B cell (primary cell): ENCODE measurements around the gene HOXA2. TPM values are rescaled to one million over a fixed set of nuclear protein-coding genes. Genes with fewer than 3 reads are reported as not detected.

Experiments used
- ATAC-seq: fragments of 200-7000 bp; cut with Tn5 transposase; one replicate; pipeline ENCODE4 v1.10.0; 2021; ENCODE audit warnings: low read depth, mild to moderate bottlenecking, moderate number of reproducible peaks, moderate library complexity
- CTCF ChIA-PET: fragments of 350-600 bp; sonication (Branson Sonifier 250); formaldehyde crosslinking; loops from one replicate; lab custom pipeline; 2021; ENCODE audit warnings: antibody characterized with exemption, inconsistent platforms; lab: Charles Lee
- POLR2A ChIA-PET: fragments of 350-600 bp; sonication (Branson Sonifier 250); formaldehyde crosslinking; loops from one replicate; lab custom pipeline; 2021; ENCODE audit warnings: antibody characterized with exemption; lab: Charles Lee
- DNase-seq: peaks from one replicate; pipeline ENCODE4 v3.0.0; 2013
- H2AFZ ChIP-seq: 2 replicates; pipeline ENCODE4 v1.6.1; 2012; ENCODE audit warnings: mild to moderate bottlenecking, low read depth, low read length; ENCODE audit not compliant: insufficient read depth, poor library complexity, severe bottlenecking
- H3K27ac ChIP-seq, 2 donors: 1 replicate in 1 of 2; 2 replicates in 1 of 2; pipeline ENCODE4 v1.5.1; 2012 to 2013; ENCODE audit warnings: low read length in 2 of 2, mild to moderate bottlenecking in 2 of 2, moderate library complexity in 1 of 2
- H3K27me3 ChIP-seq, 4 experiments: fragments of 200-600 bp in 1 of 4; sonication (generic) in 1 of 4; replicated peaks in 1 of 4; 1 replicate in 2 of 4; 2 replicates in 2 of 4; pipeline versions ENCODE4 v1.6.1 to v1.7.0; 2013 to 2016; ENCODE audit warnings: low read length in 3 of 4, mild to moderate bottlenecking in 2 of 4, mixed read lengths in 1 of 4, moderate library complexity in 1 of 4; ENCODE audit not compliant: insufficient read depth in 4 of 4, control insufficient read depth in 3 of 4; ENCODE audit errors: control extremely low read depth in 1 of 4
- H3K36me3 ChIP-seq, 2 experiments: replicated peaks in 1 of 2; 1 replicate in 1 of 2; 2 replicates in 1 of 2; pipeline versions ENCODE4 v1.6.1 to v1.7.1; 2013; ENCODE audit warnings: low read length in 1 of 2; ENCODE audit not compliant: insufficient read depth in 2 of 2, control insufficient read depth in 1 of 2; ENCODE audit errors: control extremely low read depth in 1 of 2, extremely low read depth in 1 of 2
- H3K4me1 ChIP-seq, 2 donors: fragments of 200-600 bp in 1 of 2; sonication (generic) in 1 of 2; 1 replicate in 1 of 2; 2 replicates in 1 of 2; pipeline versions ENCODE4 v1.5.1 to v1.6.1; 2013 to 2017; ENCODE audit warnings: low read length in 2 of 2; ENCODE audit not compliant: control insufficient read depth in 2 of 2, insufficient read depth in 2 of 2
- H3K4me2 ChIP-seq: replicated peaks from 2 replicates; pipeline ENCODE3; 2012; ENCODE audit warnings: mild to moderate bottlenecking, low read depth, low read length; ENCODE audit not compliant: poor library complexity, severe bottlenecking
- H3K4me3 ChIP-seq, 5 experiments: fragments of 200-600 bp in 1 of 5; sonication (generic) in 1 of 5; 1 replicate in 3 of 5; 2 replicates in 2 of 5; pipeline versions ENCODE4 v1.5.1 to v1.7.0; 2011 to 2016; ENCODE audit warnings: low read length in 4 of 5, mild to moderate bottlenecking in 4 of 5, low read depth in 2 of 5, control low read depth in 1 of 5, moderate library complexity in 1 of 5; ENCODE audit not compliant: insufficient read depth in 1 of 5; ENCODE audit errors: control extremely low read depth in 1 of 5, extremely low read depth in 1 of 5
- H3K79me2 ChIP-seq: fragments of 200-600 bp; sonication (generic); one replicate; pipeline ENCODE4 v1.6.0; 2016; ENCODE audit warnings: low read length; ENCODE audit not compliant: control insufficient read depth, insufficient read depth
- H3K9ac ChIP-seq: fragments of 200-600 bp; sonication (generic); 2 replicates; pipeline ENCODE4 v1.6.1; 2017; ENCODE audit warnings: mild to moderate bottlenecking, low read length, moderate library complexity
- H3K9me3 ChIP-seq, 3 donors: one replicate each; pipeline versions ENCODE4 v1.6.1 to v1.7.1; 2013; ENCODE audit warnings: low read length in 2 of 3; ENCODE audit not compliant: control insufficient read depth in 2 of 3, insufficient read depth in 1 of 3; ENCODE audit errors: control extremely low read depth in 1 of 3
- H4K20me1 ChIP-seq: 2 replicates; pipeline ENCODE4 v1.6.0; 2012; ENCODE audit warnings: mild to moderate bottlenecking, low read length; ENCODE audit not compliant: insufficient read depth, control insufficient read depth, poor library complexity, severe bottlenecking
- H3K27ac Mint-ChIP-seq: one replicate; pipeline ENCODE4 v1.8.0; 2021; ENCODE audit warnings: mixed read lengths
- H3K27me3 Mint-ChIP-seq: one replicate; pipeline ENCODE4 v1.8.0; 2021; ENCODE audit warnings: mixed read lengths
- H3K4me1 Mint-ChIP-seq: one replicate; pipeline ENCODE4 v1.8.0; 2021; ENCODE audit warnings: mixed read lengths
- H3K4me3 Mint-ChIP-seq: one replicate; pipeline ENCODE4 v1.8.0; 2021; ENCODE audit warnings: mixed read lengths
- H3K9me3 Mint-ChIP-seq: one replicate; pipeline ENCODE4 v1.8.0; 2022; ENCODE audit warnings: mixed read lengths; ENCODE audit not compliant: insufficient read depth
- EZH2 ChIP-seq: IDR thresholded peaks from 2 replicates; pipeline ENCODE4 v1.6.1; 2012; ENCODE audit warnings: borderline replicate concordance, low read depth, mild to moderate bottlenecking, moderate library complexity, low read length; ENCODE audit not compliant: insufficient read depth, poor library complexity, severe bottlenecking
- WGBS: methylation state at CpG from one replicate; pipeline ENCODE4 v1.1.5; 2013; ENCODE audit warnings: missing lambda C conversion rate; ENCODE audit not compliant: insufficient coverage; 5-methylcytosine and 5-hydroxymethylcytosine counted together
- intact Hi-C: fragments of 100-400 bp; cut with micrococcal nuclease; formaldehyde crosslinking; loops from one replicate; pipeline ENCODE4 v1.10.0; 2022
- polyA plus RNA-seq: library from polyadenylated mRNA; depleted of rRNA; stranded (reverse); fragments of >200 nt; gene quantifications from 2 replicates; pipeline ENCODE4 v1.2.3, GENCODE V29; 2012
- total RNA-seq, 2 donors: library from RNA; stranded (reverse); fragments of 120-200 nt in 1 of 2; gene quantifications; 1 replicate in 1 of 2; 2 replicates in 1 of 2; pipeline versions ENCODE4 v1.2.3 to v1.2.4, GENCODE V29; 2013 to 2022
- TF ChIP-seq, protein P1 (sequence below): fragments of 200-600 bp; IDR thresholded peaks from one replicate; pipeline ENCODE4 v1.8.0; 2022; ENCODE audit warnings: antibody characterized with exemption, mild to moderate bottlenecking

HOXA2 gene
- total and polyA plus RNA-seq, 2 donors (not counting 1 experiment from before 2014, with no cell fraction given) = not detected

- POLR2A ChIA-PET = interaction anchor here (0.6 to 0.7 kb wide), 2 partner anchors 433 to 1458 kb away, joined by 5 to 11 read pairs; no protein-coding TSS in a partner anchor
- peak; percentile 49 for DNase-seq
- TF ChIP-seq, protein P1, sequence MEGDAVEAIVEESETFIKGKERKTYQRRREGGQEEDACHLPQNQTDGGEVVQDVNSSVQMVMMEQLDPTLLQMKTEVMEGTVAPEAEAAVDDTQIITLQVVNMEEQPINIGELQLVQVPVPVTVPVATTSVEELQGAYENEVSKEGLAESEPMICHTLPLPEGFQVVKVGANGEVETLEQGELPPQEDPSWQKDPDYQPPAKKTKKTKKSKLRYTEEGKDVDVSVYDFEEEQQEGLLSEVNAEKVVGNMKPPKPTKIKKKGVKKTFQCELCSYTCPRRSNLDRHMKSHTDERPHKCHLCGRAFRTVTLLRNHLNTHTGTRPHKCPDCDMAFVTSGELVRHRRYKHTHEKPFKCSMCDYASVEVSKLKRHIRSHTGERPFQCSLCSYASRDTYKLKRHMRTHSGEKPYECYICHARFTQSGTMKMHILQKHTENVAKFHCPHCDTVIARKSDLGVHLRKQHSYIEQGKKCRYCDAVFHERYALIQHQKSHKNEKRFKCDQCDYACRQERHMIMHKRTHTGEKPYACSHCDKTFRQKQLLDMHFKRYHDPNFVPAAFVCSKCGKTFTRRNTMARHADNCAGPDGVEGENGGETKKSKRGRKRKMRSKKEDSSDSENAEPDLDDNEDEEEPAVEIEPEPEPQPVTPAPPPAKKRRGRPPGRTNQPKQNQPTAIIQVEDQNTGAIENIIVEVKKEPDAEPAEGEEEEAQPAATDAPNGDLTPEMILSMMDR = no peak
- no peak for TF ChIP-seq EZH2
- peak overlapping the region; percentile 68 to 91 (median 79) for H3K4me3 ChIP-seq
- Mint-ChIP-seq H3K4me1 (peaks cover 35% of the 10 kb centered on the region), H3K27me3 (peaks cover 59% of the 10 kb centered on the region), H3K9me3 (no peaks in the 10 kb centered on the region), H3K4me3 (peak overlapping the region; percentile 88), H3K27ac (peak overlapping the region; percentile 68)
- H3K9me3 ChIP-seq = peaks cover 0 to 21% (median 0%) of the 10 kb centered on the region in 3 donors
- no peaks in the 10 kb centered on the region for H3K36me3 ChIP-seq
- H3K27me3 ChIP-seq = peaks cover 0 to 80% (median 49%) of the 10 kb centered on the region in 4 experiments
- ATAC-seq = no peak
- peaks cover 34 to 40% of the 10 kb centered on the region in 2 donors for H3K4me1 ChIP-seq
- peaks cover 12% of the 10 kb centered on the region for H4K20me1 ChIP-seq
- H3K79me2 ChIP-seq = no peaks in the 10 kb centered on the region
- CTCF ChIA-PET = interaction anchor here (0.7 to 1.0 kb wide), 4 partner anchors 54 to 416 kb away, joined by 3 to 4 read pairs (median 4); no protein-coding TSS in a partner anchor
- peak overlapping the region in 1 of 2 donors; percentile 2 for H3K27ac ChIP-seq
- H3K4me2 ChIP-seq = peak overlapping the region; percentile 97
- peak overlapping the region; percentile 93 for H2AFZ ChIP-seq
- peak overlapping the region; percentile 91 for H3K9ac ChIP-seq
- intact Hi-C loops = loop anchor here (1.0 to 5.0 kb wide), 6 partner anchors 34 to 1235 kb away; partner anchors contain the start of gene SKAP2
- under 1% methylated on average over 20 of the region's 41 CpGs for WGBS
Measured at GRCh38 chr7:27096768-27097514, 5.5 kb downstream of the HOXA2 start.
